ENCODE results near the gene FAAP100.
"Not testable (repeated sequence)": the region's sequence is repeated elsewhere in the genome, so short reads cannot be mapped to it uniquely, and the experiment has no call there.

FAAP100 gene

DNA sequence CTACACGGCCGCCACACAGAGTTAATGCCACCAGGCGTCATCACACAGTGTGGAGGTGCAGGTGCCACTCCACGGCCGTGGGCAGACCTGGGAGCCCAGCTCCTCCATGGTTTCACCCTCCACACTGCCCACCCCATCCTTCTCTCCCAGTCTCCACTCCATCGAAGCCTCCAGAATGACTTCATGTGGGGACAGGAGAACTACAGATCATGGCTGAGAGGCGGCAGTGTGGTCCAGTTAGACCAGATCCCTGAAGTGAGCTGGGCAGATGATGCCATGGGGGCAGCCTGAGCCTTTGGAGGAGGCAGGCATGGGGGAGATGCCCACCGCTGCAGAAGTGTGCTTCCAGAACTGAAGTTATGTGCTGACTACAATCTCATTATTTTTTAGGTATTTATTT is 38.0 kb upstream of the FAAP100 start:
- TF ChIP-seq, protein P1, sequence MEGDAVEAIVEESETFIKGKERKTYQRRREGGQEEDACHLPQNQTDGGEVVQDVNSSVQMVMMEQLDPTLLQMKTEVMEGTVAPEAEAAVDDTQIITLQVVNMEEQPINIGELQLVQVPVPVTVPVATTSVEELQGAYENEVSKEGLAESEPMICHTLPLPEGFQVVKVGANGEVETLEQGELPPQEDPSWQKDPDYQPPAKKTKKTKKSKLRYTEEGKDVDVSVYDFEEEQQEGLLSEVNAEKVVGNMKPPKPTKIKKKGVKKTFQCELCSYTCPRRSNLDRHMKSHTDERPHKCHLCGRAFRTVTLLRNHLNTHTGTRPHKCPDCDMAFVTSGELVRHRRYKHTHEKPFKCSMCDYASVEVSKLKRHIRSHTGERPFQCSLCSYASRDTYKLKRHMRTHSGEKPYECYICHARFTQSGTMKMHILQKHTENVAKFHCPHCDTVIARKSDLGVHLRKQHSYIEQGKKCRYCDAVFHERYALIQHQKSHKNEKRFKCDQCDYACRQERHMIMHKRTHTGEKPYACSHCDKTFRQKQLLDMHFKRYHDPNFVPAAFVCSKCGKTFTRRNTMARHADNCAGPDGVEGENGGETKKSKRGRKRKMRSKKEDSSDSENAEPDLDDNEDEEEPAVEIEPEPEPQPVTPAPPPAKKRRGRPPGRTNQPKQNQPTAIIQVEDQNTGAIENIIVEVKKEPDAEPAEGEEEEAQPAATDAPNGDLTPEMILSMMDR (IDR thresholded peaks at IDR 0.05; ENCODE audit: control extremely low read depth, extremely low read depth, low read depth, missing control alignments): no peak
- ChIA-PET POLR2A (no interaction called here), CTCF (interaction anchor here (2.1 kb wide), 1 partner anchor 8 kb away, joined by 6 read pairs; no protein-coding TSS in a partner anchor)
- no peak for DNase-seq (ENCODE audit: extremely low spot score)

DNA sequence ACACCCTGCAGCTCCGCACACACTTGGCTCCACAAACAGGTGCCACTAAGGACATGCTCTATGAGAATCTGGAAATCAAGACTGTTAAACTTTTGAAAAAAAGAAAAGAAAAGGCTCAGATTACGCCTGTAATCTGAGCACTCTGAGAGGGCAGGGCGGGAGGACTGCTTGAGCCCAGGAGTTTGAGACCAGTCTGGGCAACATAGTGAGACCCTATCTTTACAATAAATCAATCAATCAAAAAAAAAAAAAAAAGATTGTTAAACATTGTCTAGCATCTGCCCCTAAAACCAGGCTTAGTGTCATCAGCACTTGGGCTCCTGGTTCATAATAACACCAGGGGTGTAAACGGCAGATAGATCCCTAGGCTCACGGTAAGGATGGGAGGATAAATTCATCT is 37.5 kb upstream of the FAAP100 start:
- POLR2A ChIA-PET: no interaction called here
- TF ChIP-seq, protein P1 (IDR thresholded peaks at IDR 0.05; ENCODE audit: control extremely low read depth, extremely low read depth, low read depth, missing control alignments): no peak
- no peak for DNase-seq (ENCODE audit: extremely low spot score)
- CTCF ChIA-PET: interaction anchor here (2.1 kb wide), 1 partner anchor 8 kb away, joined by 6 read pairs; no protein-coding TSS in a partner anchor

DNA sequence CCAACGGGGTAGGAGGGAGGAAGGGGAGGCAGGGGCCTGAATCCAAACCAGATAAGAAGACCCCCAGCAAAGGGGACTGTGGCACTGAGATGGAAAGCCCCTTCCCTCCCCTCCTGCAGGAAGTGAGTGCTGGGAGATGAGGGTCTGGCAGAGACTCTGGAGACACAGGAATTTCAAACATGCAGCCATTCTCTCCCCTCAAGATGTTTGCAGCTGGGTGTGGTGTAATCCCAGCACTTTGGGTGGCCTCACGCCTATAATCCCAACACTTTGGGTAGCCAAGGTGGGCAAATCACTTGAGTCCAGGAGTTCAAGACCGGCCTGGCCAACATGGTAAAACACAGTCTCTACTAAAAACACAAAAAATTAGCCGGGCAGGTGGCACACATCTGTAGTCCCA is 33.9 kb upstream of the FAAP100 start:
- DNase-seq (ENCODE audit: extremely low spot score): no peak
- CTCF ChIA-PET: interaction anchor here (1.4 to 2.6 kb wide), 2 partner anchors 9 to 15 kb away, joined by 8 to 13 read pairs; no protein-coding TSS in a partner anchor
- TF ChIP-seq, protein P1 (IDR thresholded peaks at IDR 0.05; ENCODE audit: control extremely low read depth, extremely low read depth, low read depth, missing control alignments): no peak
- POLR2A ChIA-PET: no interaction called here

DNA sequence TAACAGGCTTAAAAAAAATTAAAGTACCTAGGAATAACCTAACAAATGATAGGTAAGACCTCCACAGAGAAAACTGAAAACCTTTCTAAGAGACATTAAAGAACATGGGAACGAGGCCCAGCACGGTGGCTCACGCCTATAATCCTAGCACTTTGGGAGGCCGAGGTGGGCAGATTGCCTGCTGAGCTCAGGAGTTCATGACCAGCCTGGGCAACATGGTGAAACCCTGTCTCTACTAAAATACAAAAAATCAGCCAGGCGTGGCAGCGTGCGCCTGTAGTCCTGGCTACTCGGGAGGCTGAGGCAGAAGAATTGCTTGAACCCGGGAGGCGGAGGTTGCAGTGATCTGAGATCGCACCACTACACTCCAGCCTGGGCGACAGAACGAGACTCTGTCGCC is 32.6 kb upstream of the FAAP100 start:
- DNase-seq (ENCODE audit: extremely low spot score); POLR2A ChIA-PET: not testable (repeated sequence)
- CTCF ChIA-PET: interaction anchor here (2.6 kb wide), 1 partner anchor 11 kb away, joined by 8 read pairs; no protein-coding TSS in a partner anchor

DNA sequence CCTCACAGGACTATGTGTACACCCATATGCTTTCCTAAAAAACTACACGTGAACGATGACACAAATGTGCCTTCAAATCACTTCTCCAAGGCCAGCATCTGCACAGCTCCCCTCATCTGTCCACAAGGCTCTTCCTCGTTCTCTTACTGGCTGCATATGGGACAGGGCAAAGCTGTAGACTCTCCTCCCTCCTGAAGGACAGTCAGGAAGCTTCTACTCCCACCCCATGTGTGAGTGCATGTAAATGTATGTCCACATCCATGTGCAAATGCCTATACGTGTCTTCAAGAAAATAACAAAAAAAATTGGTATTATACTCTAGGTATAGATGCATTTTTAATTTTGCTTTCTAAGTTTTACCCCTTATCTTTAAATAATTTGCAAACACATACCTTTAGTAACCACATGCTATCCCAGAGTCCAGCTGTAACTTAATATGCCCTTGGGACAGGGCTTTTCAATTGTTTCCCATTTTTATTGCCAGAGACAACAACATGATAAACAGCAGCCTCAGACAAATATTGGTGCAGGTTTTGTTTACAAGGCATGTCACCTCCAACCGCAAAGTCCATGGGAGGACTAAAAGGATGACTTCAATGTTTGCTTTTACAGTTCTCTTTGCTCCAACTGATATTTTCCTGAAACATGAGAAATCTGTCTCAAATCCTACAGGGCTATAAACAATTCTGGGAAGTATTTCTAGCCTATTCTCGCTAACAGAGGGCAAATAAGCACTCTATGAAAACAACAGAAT is 31.6 kb upstream of the FAAP100 start:
- DNase-seq (ENCODE audit: extremely low spot score): no peak
- TF ChIP-seq, protein P1 (IDR thresholded peaks at IDR 0.05; ENCODE audit: control extremely low read depth, extremely low read depth, low read depth, missing control alignments): no peak
- ChIA-PET CTCF (interaction anchor here (1.8 kb wide), 1 partner anchor 17 kb away, joined by 6 read pairs; no protein-coding TSS in a partner anchor), POLR2A (no interaction called here)

DNA sequence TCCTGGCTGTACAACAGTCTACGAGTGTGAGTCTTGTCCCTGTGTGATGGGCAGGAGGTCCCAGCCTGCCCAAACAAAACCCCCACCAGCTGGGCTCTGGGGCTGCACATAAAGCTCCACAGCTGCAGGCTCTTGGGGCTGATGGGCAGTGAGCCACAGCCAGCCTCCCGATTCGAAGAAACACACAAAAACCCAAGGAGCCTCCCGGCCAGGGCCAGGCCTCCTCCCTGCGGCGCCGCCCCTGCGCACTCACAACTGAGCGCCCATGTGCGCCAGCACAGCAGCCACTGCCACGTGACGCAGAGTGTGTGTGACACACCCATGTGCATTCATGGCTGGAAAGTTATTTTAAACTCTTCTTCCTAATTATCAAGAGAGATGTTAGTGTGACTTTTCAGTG is 30.6 kb upstream of the FAAP100 start:
- CTCF ChIA-PET: interaction anchor here (1.8 kb wide), 1 partner anchor 18 kb away, joined by 6 read pairs; no protein-coding TSS in a partner anchor
- POLR2A ChIA-PET: no interaction called here
- no peak for DNase-seq (ENCODE audit: extremely low spot score)
- TF ChIP-seq, protein P1 (IDR thresholded peaks at IDR 0.05; ENCODE audit: control extremely low read depth, extremely low read depth, low read depth, missing control alignments): no peak

DNA sequence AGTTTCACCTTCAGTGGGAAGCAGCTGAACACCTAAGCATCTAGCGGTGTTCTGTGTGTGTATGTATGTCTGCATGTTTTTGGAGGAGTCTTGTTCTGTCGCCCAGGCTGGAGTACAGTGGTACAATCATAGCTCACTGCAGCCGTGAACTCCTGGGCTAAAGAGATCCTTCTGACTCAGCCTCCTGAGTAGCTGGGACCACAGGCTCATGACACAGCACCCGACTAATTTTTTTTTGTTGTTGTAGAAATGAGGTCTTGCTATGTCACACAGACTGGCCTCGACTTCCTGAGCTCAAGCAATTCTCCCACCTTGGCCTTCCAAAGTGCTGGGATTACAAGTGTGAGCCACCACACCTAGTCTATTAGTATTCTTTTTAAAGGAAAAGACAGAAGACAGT is 30.2 kb upstream of the FAAP100 start:
- ChIA-PET CTCF (interaction anchor here (1.8 kb wide), 1 partner anchor 19 kb away, joined by 6 read pairs; no protein-coding TSS in a partner anchor), POLR2A (no interaction called here)
- no peak for DNase-seq (ENCODE audit: extremely low spot score)
- TF ChIP-seq, protein P1 (IDR thresholded peaks at IDR 0.05; ENCODE audit: control extremely low read depth, extremely low read depth, low read depth, missing control alignments): no peak

Data from GM10248 (cell line).